Astrocyte (in vitro differentiated cells and primary cell): ENCODE data around the gene TSEN2. TPM values are rescaled to one million over a fixed set of nuclear protein-coding genes. Genes with fewer than 3 reads are reported as not detected.

Experiments
- DNase-seq: peaks from one replicate; pipeline ENCODE4 v3.0.0-alpha.2; 2010; ENCODE audit warnings: low read depth
- FAIRE-seq: peaks from 2 replicates; lab custom pipeline; 2011; peaks lifted over from hg19 to GRCh38; lab: Jason Lieb, UNC
- H2AFZ ChIP-seq: 2 replicates; pipeline ENCODE4 v1.6.0; 2012; ENCODE audit warnings: low read depth, low read length, inconsistent platforms
- H3K27ac ChIP-seq: 2 replicates; pipeline ENCODE4 v1.5.1; 2011; ENCODE audit warnings: low read depth, low read length, inconsistent platforms
- H3K27me3 ChIP-seq: 2 replicates; pipeline ENCODE4 v1.6.0; 2011; ENCODE audit warnings: low read length, inconsistent platforms; ENCODE audit not compliant: insufficient read depth
- H3K36me3 ChIP-seq: 2 replicates; pipeline ENCODE4 v1.5.1; 2011; ENCODE audit warnings: low read length, inconsistent platforms; ENCODE audit not compliant: insufficient read depth
- H3K4me1 ChIP-seq: 2 replicates; pipeline ENCODE4 v1.5.1; 2011; ENCODE audit warnings: low read length, inconsistent platforms; ENCODE audit not compliant: insufficient read depth
- H3K4me2 ChIP-seq: 2 replicates; pipeline ENCODE4 v1.6.0; 2012; ENCODE audit warnings: low read length, inconsistent platforms
- H3K4me3 ChIP-seq: 2 replicates; pipeline ENCODE4 v1.5.1; 2011; ENCODE audit warnings: low read depth, mild to moderate bottlenecking, low read length, inconsistent platforms; ENCODE audit not compliant: insufficient read depth
- H3K79me2 ChIP-seq: 2 replicates; pipeline ENCODE4 v1.6.0; 2012; ENCODE audit warnings: mild to moderate bottlenecking, low read length, inconsistent platforms; ENCODE audit not compliant: insufficient read depth
- H3K9ac ChIP-seq: 2 replicates; pipeline ENCODE4 v1.6.0; 2012; ENCODE audit warnings: mild to moderate bottlenecking, low read length, inconsistent platforms
- H3K9me3 ChIP-seq: 2 replicates; pipeline ENCODE4 v1.5.1; 2012; ENCODE audit warnings: low read depth, mild to moderate bottlenecking, low read length, inconsistent platforms; ENCODE audit not compliant: insufficient read depth
- H4K20me1 ChIP-seq: 2 replicates; pipeline ENCODE4 v1.6.0; 2012; ENCODE audit warnings: low read length, inconsistent platforms; ENCODE audit not compliant: insufficient read depth
- H3K27ac Mint-ChIP-seq: one replicate; pipeline ENCODE4 v1.8.0; 2021; ENCODE audit warnings: mild to moderate bottlenecking, mixed read lengths; ENCODE audit not compliant: unreplicated experiment
- H3K27me3 Mint-ChIP-seq: one replicate; pipeline ENCODE4 v1.8.0; 2021; ENCODE audit warnings: low read depth, mixed read lengths; ENCODE audit not compliant: unreplicated experiment
- H3K36me3 Mint-ChIP-seq: one replicate; pipeline ENCODE4 v1.8.0; 2021; ENCODE audit warnings: low read depth, mixed read lengths; ENCODE audit not compliant: unreplicated experiment
- H3K4me1 Mint-ChIP-seq: one replicate; pipeline ENCODE4 v1.8.0; 2021; ENCODE audit warnings: low read depth, mixed read lengths; ENCODE audit not compliant: unreplicated experiment
- H3K4me3 Mint-ChIP-seq: one replicate; pipeline ENCODE4 v1.8.0; 2021; ENCODE audit warnings: mild to moderate bottlenecking, moderate library complexity, mixed read lengths; ENCODE audit not compliant: unreplicated experiment
- H3K9me3 Mint-ChIP-seq: one replicate; pipeline ENCODE4 v1.8.0; 2021; ENCODE audit warnings: mild to moderate bottlenecking, mixed read lengths; ENCODE audit not compliant: unreplicated experiment
- EZH2 ChIP-seq: IDR thresholded peaks from 2 replicates; pipeline ENCODE4 v1.6.1; 2012; ENCODE audit warnings: mild to moderate bottlenecking, low read length, inconsistent platforms; ENCODE audit not compliant: insufficient read depth
- total RNA-seq: library from RNA; stranded (reverse); gene quantifications from 2 replicates; pipeline ENCODE4 v1.2.1, GENCODE V29; 2021
- TF ChIP-seq, protein P1 (sequence below): IDR thresholded peaks from 2 replicates; pipeline ENCODE4 v1.5.1; 2011; ENCODE audit warnings: low read depth, mild to moderate bottlenecking, inconsistent platforms, low read length, moderate library complexity; ENCODE audit not compliant: insufficient read depth

The TSEN2 gene
- total RNA-seq, 1 donor from 2014 or later = 9.7 TPM

DNA sequence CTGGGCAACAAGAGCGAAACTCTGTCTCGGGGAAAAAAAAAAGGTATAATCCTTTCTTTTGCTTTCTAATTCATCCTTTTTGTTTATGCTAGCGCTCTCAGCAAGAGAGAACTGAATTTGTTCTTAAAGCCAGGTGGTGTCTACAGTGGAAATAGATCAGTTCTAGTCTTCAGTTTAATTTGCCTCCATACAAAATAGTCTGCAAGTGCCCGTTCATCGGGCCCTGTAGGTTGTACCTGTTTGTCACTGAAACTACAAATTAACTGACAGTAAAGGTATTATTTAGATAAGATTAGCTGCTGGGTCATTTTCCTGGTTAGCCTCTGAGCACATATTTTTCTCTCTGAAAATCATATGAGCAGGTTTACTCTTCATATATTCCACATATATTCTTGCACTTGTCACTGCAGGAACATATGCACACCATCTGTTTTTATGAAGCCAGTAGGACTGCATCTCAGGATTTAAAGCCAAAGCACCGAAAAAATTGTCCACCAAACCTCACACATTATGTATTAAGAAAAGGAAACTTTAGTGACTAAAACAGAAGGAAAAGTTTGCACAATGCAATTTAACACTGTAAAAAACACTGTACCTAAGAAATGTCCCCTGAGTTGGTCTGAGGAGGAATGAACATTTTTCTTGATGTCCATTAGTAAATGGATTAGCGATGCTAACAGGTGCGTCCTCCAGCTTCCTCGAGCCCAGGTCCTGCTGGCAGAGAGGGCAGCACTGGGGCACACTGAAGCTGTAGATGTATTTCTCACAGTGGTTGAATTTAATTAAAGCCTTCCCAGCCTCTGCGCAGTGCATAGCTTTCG is 60.6 kb downstream of the TSEN2 start:
- no peak overlapping the region for H3K27ac Mint-ChIP-seq
- Histone ChIP-seq H3K79me2 (no peaks in the 10 kb centered on the region), H3K4me1 (no peaks in the 10 kb centered on the region), H3K36me3 (no peaks in the 10 kb centered on the region), H3K27ac (no peak overlapping the region), H2AFZ (no peak overlapping the region), H3K4me3 (no peak overlapping the region), H3K27me3 (no peaks in the 10 kb centered on the region), H4K20me1 (no peaks in the 10 kb centered on the region), H3K4me2 (no peak overlapping the region), H3K9me3 (no peaks in the 10 kb centered on the region), H3K9ac (no peak overlapping the region)
- no peaks in the 10 kb centered on the region for H3K4me1 Mint-ChIP-seq
- DNase-seq (no peak), FAIRE-seq (no peak)
- H3K9me3 Mint-ChIP-seq = no peaks in the 10 kb centered on the region
- TF ChIP-seq EZH2 = no peak
- TF ChIP-seq, protein P1, sequence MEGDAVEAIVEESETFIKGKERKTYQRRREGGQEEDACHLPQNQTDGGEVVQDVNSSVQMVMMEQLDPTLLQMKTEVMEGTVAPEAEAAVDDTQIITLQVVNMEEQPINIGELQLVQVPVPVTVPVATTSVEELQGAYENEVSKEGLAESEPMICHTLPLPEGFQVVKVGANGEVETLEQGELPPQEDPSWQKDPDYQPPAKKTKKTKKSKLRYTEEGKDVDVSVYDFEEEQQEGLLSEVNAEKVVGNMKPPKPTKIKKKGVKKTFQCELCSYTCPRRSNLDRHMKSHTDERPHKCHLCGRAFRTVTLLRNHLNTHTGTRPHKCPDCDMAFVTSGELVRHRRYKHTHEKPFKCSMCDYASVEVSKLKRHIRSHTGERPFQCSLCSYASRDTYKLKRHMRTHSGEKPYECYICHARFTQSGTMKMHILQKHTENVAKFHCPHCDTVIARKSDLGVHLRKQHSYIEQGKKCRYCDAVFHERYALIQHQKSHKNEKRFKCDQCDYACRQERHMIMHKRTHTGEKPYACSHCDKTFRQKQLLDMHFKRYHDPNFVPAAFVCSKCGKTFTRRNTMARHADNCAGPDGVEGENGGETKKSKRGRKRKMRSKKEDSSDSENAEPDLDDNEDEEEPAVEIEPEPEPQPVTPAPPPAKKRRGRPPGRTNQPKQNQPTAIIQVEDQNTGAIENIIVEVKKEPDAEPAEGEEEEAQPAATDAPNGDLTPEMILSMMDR = no peak
- no peak overlapping the region for H3K4me3 Mint-ChIP-seq
- H3K36me3 Mint-ChIP-seq = no peaks in the 10 kb centered on the region
- no peaks in the 10 kb centered on the region for H3K27me3 Mint-ChIP-seq

DNA sequence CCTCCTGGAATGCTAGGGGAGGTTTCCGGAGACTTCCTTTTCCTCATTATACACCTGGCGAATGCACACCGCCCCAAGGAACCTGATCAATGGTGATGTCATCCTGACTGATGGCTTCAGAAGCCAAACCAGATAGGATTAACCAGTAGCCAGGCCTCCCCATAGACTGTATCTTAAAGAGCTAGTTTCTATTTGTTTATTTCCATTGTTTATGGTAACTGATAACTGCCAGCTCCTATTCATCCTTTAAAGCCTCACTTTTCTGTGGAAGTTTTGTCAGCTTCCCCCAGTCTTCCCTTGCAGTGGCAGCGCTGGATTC is 61.2 kb downstream of the TSEN2 start, which contains the start of gene MKRN2OS:
MKRN2OS (minus strand) TSS at position 27 of the 319 bp plus-strand sequence. CDS start 35 bp downstream, outside the sequence.
- H3K27me3 ChIP-seq = no peaks in the 10 kb centered on the region
- FAIRE-seq = no peak
- no peak within 1 kb of the TSS for H3K9ac ChIP-seq
- H3K27me3 Mint-ChIP-seq = no peaks in the 10 kb centered on the region
- no peak within 1 kb of the TSS for H2AFZ ChIP-seq
- H3K4me2 ChIP-seq = no peak within 1 kb of the TSS
- H3K4me3 Mint-ChIP-seq = no peak within 1 kb of the TSS
- no peak for DNase-seq
- H3K27ac ChIP-seq = no peak within 1 kb of the TSS
- H4K20me1 ChIP-seq = no peaks in the 10 kb centered on the region
- H3K4me3 ChIP-seq = no peak within 1 kb of the TSS
- H3K9me3 Mint-ChIP-seq = no peaks in the 10 kb centered on the region
- H3K4me1 Mint-ChIP-seq = no peaks in the 10 kb centered on the region
- H3K36me3 Mint-ChIP-seq = no peaks in the 10 kb centered on the region
- H3K27ac Mint-ChIP-seq = no peak within 1 kb of the TSS
- no peaks in the 10 kb centered on the region for H3K4me1 ChIP-seq
- no peak for TF ChIP-seq EZH2
- TF ChIP-seq, protein P1 = no peak
- no peaks in the 10 kb centered on the region for H3K79me2 ChIP-seq
- no peaks in the 10 kb centered on the region for H3K9me3 ChIP-seq
- no peaks in the 10 kb centered on the region for H3K36me3 ChIP-seq
